ENCODE measurements around the gene BOC. TPM values are rescaled to one million over a fixed set of nuclear protein-coding genes. Genes with fewer than 3 reads are reported as not detected.
A peak's percentile ranks its signal among the peaks of the same experiment; 100 is the strongest.

Gene BOC
- total and polyA plus RNA-seq, 2 of the 8 experiments (the other 6 are each of a cell fraction or from before 2014, with no cell fraction given), result 6.9 to 9.3 TPM

- 90% methylated on average over 9 of the region's 9 CpGs; no CpG with 5 or more reads in 1 of the 2 experiments for WGBS, 2 experiments (ENCODE audit: extremely low coverage in 1 of 2, insufficient coverage in 1 of 2, insufficient read length in 1 of 2, insufficient replicate concordance in 2 of 2, low coverage in 1 of 2, low lambda C conversion rate in 2 of 2, missing lambda C conversion rate in 1 of 2)
- no peak overlapping the region for H2BK20ac ChIP-seq (ENCODE audit: low read length)
- H3K56ac ChIP-seq (replicated peaks; ENCODE audit: insufficient read length, low read depth, low read length), result no peak overlapping the region
- no peak overlapping the region for H3K9ac ChIP-seq (replicated peaks in 1 of 4; ENCODE audit: extremely low read depth in 1 of 4, low read depth in 3 of 4, low read length in 3 of 4)
- no peaks in the 10 kb centered on the region for H3K79me2 ChIP-seq (ENCODE audit: control insufficient read depth in 1 of 2, insufficient read depth in 2 of 2, low read length in 2 of 2)
- no peak overlapping the region for H3K14ac ChIP-seq (ENCODE audit: insufficient read length)
- no peak overlapping the region for H3K18ac ChIP-seq (ENCODE audit: extremely low read depth, low read length)
- no peak overlapping the region for H2BK12ac ChIP-seq (ENCODE audit: low read depth, low read length)
- H4K20me1 ChIP-seq (replicated peaks in 1 of 2; ENCODE audit: control insufficient read depth in 1 of 2, insufficient read depth in 2 of 2, low read length in 2 of 2), result no peaks in the 10 kb centered on the region
- no peak overlapping the region for H4K5ac ChIP-seq (ENCODE audit: insufficient read length, low read depth, low read length)
- H3K79me1 ChIP-seq (ENCODE audit: low read depth, low read length), result no peaks in the 10 kb centered on the region
- no peak for TF ChIP-seq TAF7 (optimal IDR thresholded peaks at IDR 0.05; ENCODE audit: borderline replicate concordance, low read depth, low read length)
- TF ChIP-seq ASH2L (IDR thresholded peaks at IDR 0.05; ENCODE audit: low read length), result no peak
- TF ChIP-seq TEAD4 (IDR thresholded peaks at IDR 0.05; ENCODE audit: low read depth, low read length), result no peak
- H2BK120ac ChIP-seq (replicated peaks; ENCODE audit: low read depth, low read length), result no peak overlapping the region
- no peak overlapping the region for H2BK5ac ChIP-seq (ENCODE audit: low read depth, low read length)
- peak overlapping the region; percentile 39; the same call in 1 of the 2 replicates for H4K8ac ChIP-seq (ENCODE audit: extremely low read depth, insufficient read depth, low read length)
- H2BK15ac ChIP-seq (ENCODE audit: low read length), result no peak overlapping the region
- H3K4ac ChIP-seq (replicated peaks; ENCODE audit: insufficient read length, low read depth, low read length), result no peak overlapping the region
- no peak overlapping the region for H2AFZ ChIP-seq (ENCODE audit: low read length)
- no peak overlapping the region for H3K4me2 ChIP-seq (ENCODE audit: insufficient read depth in 1 of 2, low read depth in 2 of 2, low read length in 2 of 2)
- H3K4me3 ChIP-seq (ENCODE audit: extremely low read depth in 1 of 4, insufficient read depth in 2 of 4, low read depth in 3 of 4, low read length in 4 of 4), result no peak overlapping the region
- DNase-seq (ENCODE audit: low read depth in 1 of 2, low spot score in 2 of 2) (no peak), FAIRE-seq (no peak)
- no peak overlapping the region for H2AK5ac ChIP-seq (ENCODE audit: low read depth, low read length)
- no peak overlapping the region for H4K91ac ChIP-seq (replicated peaks; ENCODE audit: insufficient read length, low read length)
- ChIA-PET POLR2A (ENCODE audit: partially characterized antibody) (no interaction called here), CTCF (ENCODE audit: partially characterized antibody) (interaction anchor here (0.9 to 5.3 kb wide), 9 partner anchors 8 to 236 kb away, joined by 3 to 37 read pairs (median 3); no protein-coding TSS in a partner anchor)
- H3K23me2 ChIP-seq (ENCODE audit: low read depth, low read length), result no peaks in the 10 kb centered on the region
- no peaks in the 10 kb centered on the region for H3K9me3 ChIP-seq (ENCODE audit: insufficient read depth in 2 of 2, low read depth in 1 of 2, low read length in 1 of 2)
- 0 out of 7 replicates have a peak, but pooled peaks cover 0 to 1% (median 0%) of the 10 kb centered on the region in 4 experiments for H3K27me3 ChIP-seq (replicated peaks in 1 of 4; ENCODE audit: control insufficient read depth in 3 of 4, extremely low read depth in 1 of 4, insufficient read depth in 3 of 4, low read length in 3 of 4)
- H3K23ac ChIP-seq (ENCODE audit: insufficient read length), result no peak overlapping the region
- H3K36me3 ChIP-seq (ENCODE audit: control insufficient read depth in 2 of 4, insufficient read depth in 4 of 4, low read length in 3 of 4), result no peaks in the 10 kb centered on the region; a peak in 2 of 8 replicates
- no peak overlapping the region for H3K27ac ChIP-seq (ENCODE audit: low read depth, low read length)
- H3K4me1 ChIP-seq (replicated peaks in 1 of 4; ENCODE audit: control insufficient read depth in 3 of 4, insufficient read depth in 4 of 4, low read length in 3 of 4), result peaks cover 0 to 10% (median 5%) of the 10 kb centered on the region in 4 experiments; a peak in 4 of 7 replicates
These were observed 59.8 kb downstream of the BOC start for GRCh38 chr3:113271189-113271588.
